MM.1S (cell line): ENCODE results near the gene PDF.

Source experiments
- DNase-seq: peaks from one replicate; pipeline ENCODE4 v3.0.0-alpha.2; 2015
- H2AFZ ChIP-seq: fragments of 300-600 bp; sonication (generic); 2 replicates; pipeline ENCODE4 v1.6.0; 2016; ENCODE audit warnings: antibody characterized with exemption, low read length
- H3F3A ChIP-seq: fragments of 300-600 bp; sonication (generic); 2 replicates; pipeline ENCODE4 v1.6.1; 2016; ENCODE audit warnings: mild to moderate bottlenecking, antibody characterized with exemption, low read length, moderate library complexity, mixed read lengths; ENCODE audit not compliant: insufficient read depth
- H3K27ac ChIP-seq: fragments of 300-600 bp; sonication (generic); 2 replicates; pipeline ENCODE4 v1.5.1; 2016; ENCODE audit warnings: mild to moderate bottlenecking, low read length
- H3K27me3 ChIP-seq: fragments of 300-600 bp; sonication (generic); replicated peaks from 2 replicates; pipeline ENCODE4 v1.6.0; 2016; ENCODE audit warnings: low read length; ENCODE audit not compliant: insufficient read depth
- H3K36me3 ChIP-seq: fragments of 300-600 bp; sonication (generic); replicated peaks from 2 replicates; pipeline ENCODE4 v1.6.1; 2016; ENCODE audit warnings: mild to moderate bottlenecking, low read length, mixed read lengths; ENCODE audit not compliant: insufficient read depth
- H3K4me1 ChIP-seq: fragments of 300-600 bp; sonication (generic); 2 replicates; pipeline ENCODE4 v1.6.1; 2016; ENCODE audit warnings: low read length, mixed read lengths
- H3K4me2 ChIP-seq: fragments of 300-600 bp; sonication (generic); 2 replicates; pipeline ENCODE4 v1.6.0; 2016; ENCODE audit warnings: low read depth, low read length
- H3K4me3 ChIP-seq: fragments of 300-600 bp; sonication (generic); 2 replicates; pipeline ENCODE4 v1.5.1; 2016; ENCODE audit warnings: low read length, mixed read lengths
- H3K79me2 ChIP-seq: fragments of 300-600 bp; sonication (generic); 2 replicates; pipeline ENCODE4 v1.6.1; 2016; ENCODE audit warnings: mixed run types, low read length, mixed read lengths
- H3K9ac ChIP-seq: fragments of 300-600 bp; sonication (generic); 2 replicates; pipeline ENCODE4 v1.6.1; 2016; ENCODE audit warnings: low read length, mixed read lengths
- H3K9me2 ChIP-seq: fragments of 300-600 bp; sonication (generic); replicated peaks from 2 replicates; pipeline ENCODE4 v1.6.1; 2016; ENCODE audit warnings: mild to moderate bottlenecking, low read length, mixed read lengths; ENCODE audit not compliant: insufficient read depth
- H3K9me3 ChIP-seq: fragments of 300-600 bp; sonication (generic); replicated peaks from 2 replicates; pipeline ENCODE4 v1.6.1; 2016; ENCODE audit warnings: mild to moderate bottlenecking, low read length, mixed read lengths; ENCODE audit not compliant: insufficient read depth
- H4K20me1 ChIP-seq: fragments of 300-600 bp; sonication (generic); 2 replicates; pipeline ENCODE4 v1.6.1; 2016; ENCODE audit warnings: mild to moderate bottlenecking, low read length, moderate library complexity, mixed read lengths; ENCODE audit not compliant: insufficient read depth
- CTCF ChIP-seq: fragments of 300-600 bp; sonication (generic); IDR thresholded peaks from 2 replicates; pipeline ENCODE4 v1.5.1; 2016; ENCODE audit warnings: antibody characterized with exemption, low read length, mixed read lengths
- EZH2 ChIP-seq: fragments of 300-600 bp; sonication (generic); optimal IDR thresholded peaks from 2 replicates; pipeline ENCODE3; 2017; ENCODE audit warnings: low read depth, mild to moderate bottlenecking, antibody characterized with exemption, low read length, mixed read lengths
- EZH2phosphoT487 ChIP-seq: fragments of 300-600 bp; sonication (generic); IDR thresholded peaks from 2 replicates; pipeline ENCODE4 v1.6.1; 2018; ENCODE audit warnings: antibody characterized with exemption, low read length

PDF gene

DNA sequence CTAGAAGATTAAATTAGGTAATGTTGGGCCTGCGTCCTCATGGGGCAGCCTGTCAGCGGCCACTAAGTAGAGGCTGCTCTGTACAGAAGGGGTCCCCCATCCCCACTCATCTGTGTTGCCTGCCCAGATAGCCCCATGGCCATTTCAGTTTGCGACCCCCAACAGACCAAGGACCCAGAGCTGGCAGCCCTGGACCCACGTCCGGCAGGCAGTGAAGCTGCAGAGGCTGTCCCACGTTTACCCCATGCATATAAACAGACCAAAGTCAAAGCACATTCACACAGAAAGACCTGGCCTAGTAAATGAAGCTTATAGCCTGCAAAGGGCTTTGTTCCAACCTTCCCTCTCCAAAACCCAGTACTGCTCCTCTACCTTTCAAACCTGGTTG is 4.6 kb downstream of the PDF start:
- peaks cover 86% of the 10 kb centered on the region for H3K79me2 ChIP-seq
- no peaks in the 10 kb centered on the region for H3K27me3 ChIP-seq
- H3K4me2 ChIP-seq, result no peak overlapping the region
- H3F3A ChIP-seq, result peaks cover 9% of the 10 kb centered on the region
- no peaks in the 10 kb centered on the region for H3K9me3 ChIP-seq
- H4K20me1 ChIP-seq, result no peaks in the 10 kb centered on the region; the same call in 1 of the 2 replicates
- H3K9ac ChIP-seq, result no peak overlapping the region
- TF ChIP-seq CTCF (no peak), EZH2phosphoT487 (no peak), EZH2 (no peak)
- H3K9me2 ChIP-seq, result no peaks in the 10 kb centered on the region
- peaks cover 19% of the 10 kb centered on the region for H3K4me1 ChIP-seq
- H3K27ac ChIP-seq, result no peak overlapping the region
- DNase-seq, result no peak
- H3K36me3 ChIP-seq, result peaks cover 13% of the 10 kb centered on the region
- no peak overlapping the region for H2AFZ ChIP-seq
- H3K4me3 ChIP-seq, result no peak overlapping the region

DNA sequence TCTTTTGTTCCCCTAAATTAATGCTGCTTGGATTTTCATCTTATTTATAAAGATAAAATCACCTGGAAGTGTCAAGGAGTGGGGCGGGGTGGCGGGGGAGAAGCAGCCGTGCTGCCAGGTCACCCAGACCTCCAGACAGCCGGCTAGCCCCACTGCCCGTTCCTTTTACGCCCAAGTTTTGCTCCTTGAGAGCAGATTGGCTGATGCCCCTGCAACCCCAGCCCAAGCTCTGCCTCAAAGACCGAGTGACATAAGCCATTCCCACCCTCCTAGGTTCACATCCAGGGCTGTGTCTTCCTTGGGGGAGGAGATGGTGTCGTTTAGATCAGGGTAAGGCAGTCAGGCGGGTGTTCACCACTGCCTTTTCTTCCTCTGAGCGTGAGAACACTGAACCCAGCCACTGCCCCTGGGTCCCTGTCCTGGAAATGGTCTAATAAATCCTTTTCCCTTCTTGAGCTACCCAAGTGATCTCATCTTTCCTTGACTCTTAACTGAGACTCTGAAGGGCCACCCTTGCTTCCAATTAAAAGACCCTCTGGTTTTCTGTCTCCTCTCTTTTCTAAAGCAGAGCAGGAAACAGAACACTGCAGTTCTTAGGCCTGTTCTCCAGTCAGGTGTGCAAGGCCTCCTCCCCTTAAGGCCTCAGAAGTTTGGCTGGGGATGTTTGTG is 5.7 kb downstream of the PDF start:
- Histone ChIP-seq H3K4me2 (no peak overlapping the region), H3K27ac (no peak overlapping the region), H4K20me1 (no peaks in the 10 kb centered on the region; the same call in 1 of the 2 replicates), H2AFZ (no peak overlapping the region), H3K4me3 (no peak overlapping the region), H3K4me1 (peaks cover 19% of the 10 kb centered on the region), H3K27me3 (no peaks in the 10 kb centered on the region), H3K36me3 (peaks cover 22% of the 10 kb centered on the region), H3K79me2 (peaks cover 86% of the 10 kb centered on the region), H3K9me2 (no peaks in the 10 kb centered on the region), H3F3A (peaks cover 9% of the 10 kb centered on the region), H3K9ac (no peak overlapping the region), H3K9me3 (no peaks in the 10 kb centered on the region)
- no peak for TF ChIP-seq CTCF
- no peak for TF ChIP-seq EZH2
- no peak for TF ChIP-seq EZH2phosphoT487
- no peak for DNase-seq

DNA sequence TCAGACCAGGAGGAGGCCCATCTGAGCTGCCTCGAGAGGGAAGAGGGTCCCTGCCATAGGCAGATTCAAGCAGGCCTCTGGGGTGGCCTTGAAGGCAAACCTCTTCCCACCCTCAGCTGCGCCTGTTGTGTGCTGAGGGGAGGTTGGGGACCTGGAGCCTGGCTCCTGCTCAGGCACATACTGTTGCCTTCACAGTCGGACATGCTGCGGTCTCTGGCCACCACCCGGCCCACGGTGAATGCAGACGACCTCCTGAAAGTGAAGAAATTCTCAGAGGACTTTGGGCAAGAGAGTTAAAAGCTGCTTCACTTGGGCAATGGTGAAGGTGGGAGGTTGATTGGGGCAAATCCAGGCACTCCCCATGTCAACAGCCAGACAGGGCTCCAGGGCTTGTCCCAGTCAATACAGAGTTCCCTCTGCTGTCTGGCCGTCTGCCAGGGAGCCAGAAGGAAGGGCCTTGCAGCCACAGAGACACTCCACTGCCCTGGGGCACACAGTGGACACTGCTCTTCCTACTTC is 6.3 kb downstream of the PDF start:
- H3K27me3 ChIP-seq, result no peaks in the 10 kb centered on the region
- H3K79me2 ChIP-seq, result peaks cover 80% of the 10 kb centered on the region
- no peak overlapping the region for H3K27ac ChIP-seq
- no peak overlapping the region for H3K9ac ChIP-seq
- peaks cover 9% of the 10 kb centered on the region; the same call in 1 of the 2 replicates for H3F3A ChIP-seq
- H2AFZ ChIP-seq, result no peak overlapping the region
- no peak for TF ChIP-seq CTCF
- TF ChIP-seq EZH2, result no peak
- TF ChIP-seq EZH2phosphoT487, result no peak
- no peak overlapping the region for H3K4me3 ChIP-seq
- H3K9me2 ChIP-seq, result no peaks in the 10 kb centered on the region
- no peak overlapping the region for H3K4me2 ChIP-seq
- no peak for DNase-seq
- peaks cover 15% of the 10 kb centered on the region for H3K4me1 ChIP-seq
- H3K9me3 ChIP-seq, result no peaks in the 10 kb centered on the region
- no peaks in the 10 kb centered on the region; the same call in 1 of the 2 replicates for H4K20me1 ChIP-seq
- peaks cover 28% of the 10 kb centered on the region for H3K36me3 ChIP-seq
